MCF 10A (cell line): ENCODE data around the gene FHL2. TPM values are rescaled to one million over a fixed set of nuclear protein-coding genes. Genes with fewer than 3 reads are reported as not detected.
A peak's percentile ranks its signal among the peaks of the same experiment; 100 is the strongest.

Source experiments
- BruUV-seq: library from RNA; stranded (reverse); fragments of 400-500 nt; replicated peaks from 2 replicates; lab custom pipeline; 2021; lab: Mats Ljungman, UMichigan
- CTCF ChIA-PET: fragments of 300-600 bp; sonication (Branson Sonifier 250); formaldehyde crosslinking; extraction: SDS; loops from one replicate; lab custom pipeline; 2021; ENCODE audit warnings: antibody characterized with exemption, inconsistent platforms; lab: Yijun Ruan, JAX
- POLR2A ChIA-PET: fragments of 300-600, 350-650 bp; sonication (Branson Sonifier 250); formaldehyde crosslinking; extraction: SDS; loops from one replicate; lab custom pipeline; 2020; ENCODE audit warnings: antibody characterized with exemption, inconsistent platforms; lab: Yijun Ruan, JAX
- DNase-seq: peaks from one replicate; pipeline ENCODE4 v3.0.0-alpha.2; 2018; ENCODE audit not compliant: unreplicated experiment
- H3K27ac Mint-ChIP-seq: one replicate; pipeline ENCODE4 v1.8.0; 2022; ENCODE audit warnings: mild to moderate bottlenecking, low read depth, mixed read lengths; ENCODE audit not compliant: unreplicated experiment
- H3K27me3 Mint-ChIP-seq: one replicate; pipeline ENCODE4 v1.8.0; 2022; ENCODE audit warnings: mixed read lengths; ENCODE audit not compliant: insufficient read depth, unreplicated experiment
- H3K36me3 Mint-ChIP-seq: one replicate; pipeline ENCODE4 v1.8.0; 2022; ENCODE audit warnings: mild to moderate bottlenecking, moderate library complexity, mixed read lengths; ENCODE audit not compliant: insufficient read depth, unreplicated experiment
- H3K4me1 Mint-ChIP-seq: one replicate; pipeline ENCODE4 v1.8.0; 2022; ENCODE audit warnings: mixed read lengths; ENCODE audit not compliant: insufficient read depth, unreplicated experiment
- H3K4me3 Mint-ChIP-seq: one replicate; pipeline ENCODE4 v1.8.0; 2022; ENCODE audit warnings: mild to moderate bottlenecking, moderate library complexity, mixed read lengths; ENCODE audit not compliant: unreplicated experiment
- H3K9me3 Mint-ChIP-seq: one replicate; pipeline ENCODE4 v1.8.0; 2022; ENCODE audit warnings: mixed read lengths; ENCODE audit not compliant: unreplicated experiment
- intact Hi-C: fragments of 100-400 bp; cut with micrococcal nuclease; formaldehyde crosslinking; loops from 2 replicates; pipeline ENCODE4 v1.14.1; 2022
- total RNA-seq: library from RNA; stranded (reverse); gene quantifications from 2 replicates; pipeline ENCODE4 v1.2.3, GENCODE V29; 2022
- TF ChIP-seq, protein P1 (sequence below): fragments of 200-600 bp; IDR thresholded peaks from one replicate; pipeline ENCODE4 v1.8.0; 2022; ENCODE audit warnings: antibody characterized with exemption, mild to moderate bottlenecking; ENCODE audit not compliant: unreplicated experiment

FHL2 gene
- total RNA-seq, 1 experiment from 2014 or later: 93.2 TPM

DNA sequence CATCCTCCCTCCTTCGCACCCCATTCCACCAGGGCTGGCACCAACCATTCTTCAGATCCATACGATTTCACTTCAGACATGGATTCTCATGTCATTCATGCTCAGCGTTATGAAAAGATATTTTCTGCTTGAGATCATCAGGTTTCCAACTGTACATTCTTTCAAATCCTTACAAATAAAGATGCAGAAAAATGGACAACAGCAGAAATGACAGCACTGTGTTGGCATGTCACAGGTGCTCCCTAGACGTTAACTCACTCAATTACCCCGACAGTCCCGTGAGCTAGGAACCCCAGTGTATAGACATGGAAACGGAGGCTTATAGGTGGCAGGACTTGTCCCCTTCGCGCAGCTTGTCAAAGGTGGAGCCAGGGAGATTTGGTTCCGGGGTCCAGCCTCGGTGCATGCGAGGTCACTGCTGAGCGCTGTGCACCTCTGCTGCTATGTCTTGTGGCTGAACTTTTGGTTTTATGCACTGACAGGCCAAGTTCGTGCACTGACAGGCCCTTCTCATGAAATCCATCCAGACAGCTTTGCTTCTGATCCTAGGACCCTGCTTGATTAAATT lies 17.7 kb downstream of the FHL2 start:
- Mint-ChIP-seq H3K36me3 (peaks cover 96% of the 10 kb centered on the region), H3K9me3 (no peaks in the 10 kb centered on the region), H3K4me1 (peaks cover 10% of the 10 kb centered on the region), H3K27me3 (no peaks in the 10 kb centered on the region), H3K27ac (peak overlapping the region; percentile 46), H3K4me3 (no peak overlapping the region)
- ChIA-PET CTCF (interaction anchor here (0.5 to 1.3 kb wide), 4 partner anchors 11 to 140 kb away, joined by 3 to 4 read pairs (median 3); no protein-coding TSS in a partner anchor), POLR2A (interaction anchor here (0.7 to 1.6 kb wide), 2 partner anchors 23 to 52 kb away, joined by 3 read pairs; no protein-coding TSS in a partner anchor)
- intact Hi-C loops: no loop called here
- TF ChIP-seq, protein P1, sequence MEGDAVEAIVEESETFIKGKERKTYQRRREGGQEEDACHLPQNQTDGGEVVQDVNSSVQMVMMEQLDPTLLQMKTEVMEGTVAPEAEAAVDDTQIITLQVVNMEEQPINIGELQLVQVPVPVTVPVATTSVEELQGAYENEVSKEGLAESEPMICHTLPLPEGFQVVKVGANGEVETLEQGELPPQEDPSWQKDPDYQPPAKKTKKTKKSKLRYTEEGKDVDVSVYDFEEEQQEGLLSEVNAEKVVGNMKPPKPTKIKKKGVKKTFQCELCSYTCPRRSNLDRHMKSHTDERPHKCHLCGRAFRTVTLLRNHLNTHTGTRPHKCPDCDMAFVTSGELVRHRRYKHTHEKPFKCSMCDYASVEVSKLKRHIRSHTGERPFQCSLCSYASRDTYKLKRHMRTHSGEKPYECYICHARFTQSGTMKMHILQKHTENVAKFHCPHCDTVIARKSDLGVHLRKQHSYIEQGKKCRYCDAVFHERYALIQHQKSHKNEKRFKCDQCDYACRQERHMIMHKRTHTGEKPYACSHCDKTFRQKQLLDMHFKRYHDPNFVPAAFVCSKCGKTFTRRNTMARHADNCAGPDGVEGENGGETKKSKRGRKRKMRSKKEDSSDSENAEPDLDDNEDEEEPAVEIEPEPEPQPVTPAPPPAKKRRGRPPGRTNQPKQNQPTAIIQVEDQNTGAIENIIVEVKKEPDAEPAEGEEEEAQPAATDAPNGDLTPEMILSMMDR: no peak
- no peak for DNase-seq
- no TSS peak for BruUV-seq

DNA sequence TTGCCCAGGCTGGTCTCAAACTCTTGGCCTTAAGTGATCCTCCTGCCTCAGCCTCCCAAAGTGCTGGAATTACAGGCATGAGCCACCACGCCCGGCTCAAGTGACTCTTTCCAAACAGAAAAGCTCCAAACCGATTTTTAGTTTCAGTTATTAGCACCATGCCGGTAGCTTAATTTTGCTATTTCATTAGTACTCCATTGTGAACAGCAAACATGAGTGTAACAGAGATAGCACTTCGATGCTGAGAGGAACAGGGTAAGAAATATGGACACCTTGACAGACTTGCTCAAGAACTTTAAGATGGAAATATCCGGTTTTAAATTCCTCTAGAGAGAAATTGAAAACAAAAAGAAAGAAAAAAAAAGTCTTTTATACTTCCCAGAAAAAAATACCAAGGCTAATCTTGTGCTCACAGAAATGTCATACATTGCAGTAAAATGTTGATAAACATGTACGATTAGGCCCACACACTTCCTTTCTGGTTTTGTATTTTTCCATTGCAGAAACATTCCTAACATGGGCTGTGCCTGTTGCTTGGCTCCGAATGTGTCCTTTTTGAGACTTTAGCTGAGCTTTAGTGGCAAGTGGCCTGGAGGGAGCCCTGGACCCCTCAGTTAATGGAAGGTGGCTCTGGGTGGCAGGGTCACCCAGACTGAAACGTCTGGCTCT lies 18.3 kb downstream of the FHL2 start:
- no TSS peak for BruUV-seq
- intact Hi-C loops: no loop called here
- Mint-ChIP-seq H3K4me1 (peaks cover 10% of the 10 kb centered on the region), H3K36me3 (peaks cover 96% of the 10 kb centered on the region), H3K27ac (peak overlapping the region; percentile 46), H3K9me3 (no peaks in the 10 kb centered on the region), H3K4me3 (no peak overlapping the region), H3K27me3 (no peaks in the 10 kb centered on the region)
- ChIA-PET POLR2A (interaction anchor here (1.2 to 1.6 kb wide), 2 partner anchors 23 to 29 kb away, joined by 3 to 4 read pairs; no protein-coding TSS in a partner anchor), CTCF (interaction anchor here (0.6 to 0.9 kb wide), 2 partner anchors 34 to 166 kb away, joined by 3 read pairs; no protein-coding TSS in a partner anchor)
- TF ChIP-seq, protein P1: no peak
- no peak for DNase-seq

DNA sequence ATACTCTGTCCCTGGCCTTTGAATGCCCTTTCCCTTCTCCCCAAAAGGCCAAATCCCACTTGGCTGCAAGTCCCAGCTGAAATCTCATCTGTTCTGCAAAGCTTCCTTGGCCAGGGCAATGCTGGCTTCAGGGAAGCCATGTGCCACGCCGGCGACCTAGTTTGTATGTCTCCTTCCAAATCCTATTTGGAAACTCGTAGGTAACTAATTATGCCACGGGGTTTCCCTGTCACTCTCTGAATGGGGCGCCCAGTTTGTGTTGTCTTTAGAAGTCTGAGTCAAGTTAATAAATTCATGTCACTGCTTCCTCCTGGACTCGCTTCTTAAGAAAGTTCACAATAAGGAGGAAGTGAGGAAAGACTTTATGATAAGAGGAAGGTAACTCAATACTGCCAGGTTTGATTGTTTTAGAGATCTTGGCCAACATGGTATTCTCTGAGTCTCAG lies 19.1 kb downstream of the FHL2 start:
- TF ChIP-seq, protein P1: no peak
- no peak overlapping the region for H3K4me3 Mint-ChIP-seq
- no peak for DNase-seq

DNA sequence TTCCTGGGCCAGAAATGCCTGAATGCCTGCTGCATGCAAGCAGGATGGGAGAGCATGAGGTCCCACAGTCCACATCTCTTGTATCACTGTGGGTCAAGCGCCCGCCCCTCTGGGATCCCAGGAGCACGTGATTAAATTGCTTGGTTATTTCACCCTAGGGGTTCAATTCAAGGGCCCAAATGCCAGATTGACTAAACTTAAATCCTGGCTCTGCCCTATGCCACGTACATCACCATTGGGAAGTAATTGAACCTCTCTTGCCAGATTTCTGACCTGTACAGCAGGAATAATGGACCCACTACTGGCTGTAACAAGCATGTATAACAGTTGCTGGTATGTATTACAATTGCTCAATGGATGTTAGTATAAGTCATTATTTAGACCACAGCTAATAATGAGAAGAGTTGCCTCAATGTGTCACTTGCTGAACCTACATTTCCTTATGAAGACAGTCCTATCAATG lies 19.9 kb downstream of the FHL2 start:
- H3K36me3 Mint-ChIP-seq: peaks cover 96% of the 10 kb centered on the region
- TF ChIP-seq, protein P1: no peak
- BruUV-seq: no TSS peak
- no peaks in the 10 kb centered on the region for H3K9me3 Mint-ChIP-seq
- H3K4me1 Mint-ChIP-seq: peaks cover 10% of the 10 kb centered on the region
- ChIA-PET POLR2A (no interaction called here), CTCF (interaction anchor here (0.6 to 1.4 kb wide), 5 partner anchors 8 to 142 kb away, joined by 3 to 5 read pairs (median 4); no protein-coding TSS in a partner anchor)
- H3K27me3 Mint-ChIP-seq: no peaks in the 10 kb centered on the region
- intact Hi-C loops: loop anchor here (2.0 kb wide), 1 partner anchor 142 kb away; no protein-coding TSS in a partner anchor
- no peak overlapping the region for H3K4me3 Mint-ChIP-seq
- no peak for DNase-seq
- H3K27ac Mint-ChIP-seq: peak overlapping the region; percentile 27

More for the DNA sequence above, 19.1 kb downstream of the FHL2 start:
- ChIA-PET CTCF (interaction anchor here (0.6 to 1.2 kb wide), 4 partner anchors 14 to 167 kb away, joined by 3 to 4 read pairs (median 4); no protein-coding TSS in a partner anchor), POLR2A (interaction anchor here (1.2 kb wide), 1 partner anchor 30 kb away, joined by 4 read pairs; no protein-coding TSS in a partner anchor)
- Mint-ChIP-seq H3K36me3 (peaks cover 96% of the 10 kb centered on the region), H3K27me3 (no peaks in the 10 kb centered on the region), H3K9me3 (no peaks in the 10 kb centered on the region), H3K27ac (peak overlapping the region; percentile 4), H3K4me1 (peaks cover 10% of the 10 kb centered on the region)
- BruUV-seq: no TSS peak
- intact Hi-C loops: loop anchor here (2.0 kb wide), 1 partner anchor 141 kb away; no protein-coding TSS in a partner anchor
